Neural cell (in vitro differentiated cells): ENCODE data around the gene NFKBIL1. TPM values are rescaled to one million over a fixed set of nuclear protein-coding genes. Genes with fewer than 3 reads are reported as not detected.

Experiments used
- H2AFZ ChIP-seq: fragments of 200-600, 300-800 bp; sonication (generic), shearing (Covaris generic); 2 replicates; pipeline ENCODE4 v1.6.0; 2014; ENCODE audit warnings: low read depth, mild to moderate bottlenecking, antibody characterized with exemption, low read length, moderate library complexity
- H3F3A ChIP-seq: fragments of 200-600 bp; shearing (Covaris generic); 2 replicates; pipeline ENCODE4 v1.6.1; 2016; ENCODE audit warnings: mild to moderate bottlenecking, moderate library complexity, mixed read lengths, antibody characterized with exemption, low read length; ENCODE audit not compliant: insufficient read depth, poor library complexity, severe bottlenecking
- H3K27ac ChIP-seq: fragments of 200-600, 300-800 bp; sonication (generic), shearing (Covaris generic); 2 replicates; pipeline ENCODE4 v1.5.1; 2014; ENCODE audit warnings: mild to moderate bottlenecking, low read length, moderate library complexity
- H3K27me3 ChIP-seq: fragments of 300-800, 200-600 bp; sonication (generic), shearing (Covaris generic); 2 replicates; pipeline ENCODE4 v1.6.0; 2014; ENCODE audit warnings: mild to moderate bottlenecking, low read depth, low read length, moderate library complexity; ENCODE audit not compliant: insufficient read depth
- H3K36me3 ChIP-seq: fragments of 300-800, 200-600 bp; sonication (generic), shearing (Covaris generic); 2 replicates; pipeline ENCODE4 v1.5.1; 2014; ENCODE audit warnings: mild to moderate bottlenecking, antibody characterized with exemption, low read length, moderate library complexity; ENCODE audit not compliant: insufficient read depth
- H3K4me2 ChIP-seq: fragments of 300-800, 200-600 bp; sonication (generic), shearing (Covaris generic); 2 replicates; pipeline ENCODE4 v1.6.0; 2014; ENCODE audit warnings: mild to moderate bottlenecking, low read length
- H3K4me3 ChIP-seq: fragments of 300-800, 200-600 bp; sonication (generic), shearing (Covaris generic); 2 replicates; pipeline ENCODE4 v1.5.1; 2014; ENCODE audit warnings: mild to moderate bottlenecking, low read length, moderate library complexity
- H3K79me2 ChIP-seq: fragments of 200-600 bp; shearing (Covaris generic); replicated peaks from 2 replicates; pipeline ENCODE4 v1.6.0; 2014; ENCODE audit warnings: mild to moderate bottlenecking, low read length, moderate library complexity; ENCODE audit not compliant: insufficient read depth
- H3K9ac ChIP-seq: fragments of 300-800, 200-600 bp; sonication (generic), shearing (Covaris generic); 2 replicates; pipeline ENCODE4 v1.6.1; 2016; ENCODE audit warnings: mild to moderate bottlenecking, low read length, mixed read lengths
- H3K9me2 ChIP-seq: fragments of 200-600 bp; shearing (Covaris generic); 2 replicates; pipeline ENCODE4 v1.6.1; 2016; ENCODE audit warnings: mild to moderate bottlenecking, low read length, mixed read lengths; ENCODE audit not compliant: insufficient read depth
- H3K9me3 ChIP-seq: fragments of 200-600, 300-800 bp; sonication (generic), shearing (Covaris generic); 2 replicates; pipeline ENCODE4 v1.6.1; 2016; ENCODE audit warnings: mild to moderate bottlenecking, mixed run types, low read length, moderate library complexity, mixed read lengths
- H4K20me1 ChIP-seq: fragments of 200-600 bp; shearing (Covaris generic); 2 replicates; pipeline ENCODE4 v1.6.1; 2016; ENCODE audit warnings: mild to moderate bottlenecking, mixed run types; ENCODE audit not compliant: insufficient read depth
- CTCF ChIP-seq: fragments of 450-650 bp; IDR thresholded peaks from 2 replicates; pipeline ENCODE4 v1.5.1; 2014; ENCODE audit warnings: antibody characterized with exemption, mild to moderate bottlenecking, moderate library complexity; ENCODE audit not compliant: poor library complexity, severe bottlenecking
- EP300 ChIP-seq: fragments of 450-650 bp; conservative IDR thresholded peaks from 2 replicates; pipeline ENCODE4 v1.6.1; 2014; ENCODE audit warnings: antibody characterized with exemption, mild to moderate bottlenecking, moderate library complexity; ENCODE audit not compliant: poor library complexity, severe bottlenecking
- EZH2 ChIP-seq: fragments of 200-600, 300-800 bp; shearing (Covaris generic), sonication (generic); IDR thresholded peaks from 2 replicates; pipeline ENCODE4 v1.6.1; 2014; ENCODE audit warnings: antibody characterized with exemption, low read length, borderline replicate concordance, mild to moderate bottlenecking; ENCODE audit not compliant: insufficient read depth, poor library complexity, severe bottlenecking
- MXI1 ChIP-seq: fragments of 450-650 bp; conservative IDR thresholded peaks from 2 replicates; pipeline ENCODE4 v1.6.1; 2014; ENCODE audit warnings: antibody characterized with exemption, mild to moderate bottlenecking; ENCODE audit not compliant: poor library complexity, severe bottlenecking
- POLR2AphosphoS5 ChIP-seq: IDR thresholded peaks from 2 replicates; pipeline ENCODE4 v1.6.1; 2012
- RAD21 ChIP-seq: fragments of 450-650 bp; conservative IDR thresholded peaks from 2 replicates; pipeline ENCODE4 v1.6.1; 2014; ENCODE audit warnings: antibody characterized with exemption, mild to moderate bottlenecking, moderate library complexity
- REST ChIP-seq: IDR thresholded peaks from 2 replicates; pipeline ENCODE4 v1.6.1; 2012; ENCODE audit warnings: borderline replicate concordance
- SMC3 ChIP-seq: fragments of 450-650 bp; conservative IDR thresholded peaks from 2 replicates; pipeline ENCODE4 v1.6.1; 2014; ENCODE audit warnings: antibody characterized with exemption, mild to moderate bottlenecking, moderate library complexity; ENCODE audit not compliant: poor library complexity
- TAF1 ChIP-seq: IDR thresholded peaks from 2 replicates; pipeline ENCODE4 v1.6.1; 2012; ENCODE audit warnings: low read depth
- polyA plus RNA-seq: library from polyadenylated mRNA; depleted of rRNA; stranded (reverse); fragments of >200 nt; gene quantifications from 2 replicates; pipeline ENCODE4 v1.2.3, GENCODE V29; 2014

NFKBIL1 gene
- polyA plus RNA-seq, 1 donor from 2014 or later: 88.7 TPM

GRCh38 chr6:31538805-31539400 lies 8.5 kb upstream of the NFKBIL1 start:
- H3K9me2 ChIP-seq: no peaks in the 10 kb centered on the region
- H3F3A ChIP-seq: no peaks in the 10 kb centered on the region
- TF ChIP-seq MXI1 (no peak), RAD21 (no peak), TAF1 (no peak), SMC3 (no peak), REST (no peak), EZH2 (no peak), POLR2AphosphoS5 (no peak), CTCF (no peak), EP300 (no peak)
- H3K4me2 ChIP-seq: peak overlapping the region; percentile 100
- H2AFZ ChIP-seq: no peak overlapping the region
- no peaks in the 10 kb centered on the region for H3K9me3 ChIP-seq
- peaks cover 46% of the 10 kb centered on the region for H4K20me1 ChIP-seq
- no peak overlapping the region for H3K27ac ChIP-seq
- peak overlapping the region; percentile 98 for H3K9ac ChIP-seq
- no peaks in the 10 kb centered on the region for H3K27me3 ChIP-seq
- peak overlapping the region; percentile 86 for H3K4me3 ChIP-seq
- no peaks in the 10 kb centered on the region for H3K36me3 ChIP-seq
- peaks cover 70% of the 10 kb centered on the region for H3K79me2 ChIP-seq

- peaks cover 37% of the 10 kb centered on the region for H4K20me1 ChIP-seq
- H3K9me2 ChIP-seq: no peaks in the 10 kb centered on the region
- peaks cover 82% of the 10 kb centered on the region for H3K79me2 ChIP-seq
- H3F3A ChIP-seq: no peaks in the 10 kb centered on the region
- H3K9ac ChIP-seq: peak overlapping the region; percentile 98
- H3K36me3 ChIP-seq: no peaks in the 10 kb centered on the region
- peak overlapping the region; percentile 86 for H3K4me3 ChIP-seq
- no peaks in the 10 kb centered on the region for H3K9me3 ChIP-seq
- no peak overlapping the region for H2AFZ ChIP-seq
- peak overlapping the region; percentile 96 for H3K27ac ChIP-seq
- TF ChIP-seq EZH2: no peak
- no peak for TF ChIP-seq TAF1
- TF ChIP-seq CTCF: no peak
- no peak for TF ChIP-seq MXI1
- TF ChIP-seq POLR2AphosphoS5: no peak
- TF ChIP-seq SMC3: no peak
- TF ChIP-seq REST: no peak
- TF ChIP-seq EP300: no peak
- TF ChIP-seq RAD21: no peak
- peak overlapping the region; percentile 100 for H3K4me2 ChIP-seq
- no peaks in the 10 kb centered on the region for H3K27me3 ChIP-seq
Observed at GRCh38 chr6:31540640-31541039, 6.8 kb upstream of the NFKBIL1 start.
